HG03520 (cell line): ENCODE data around the gene WDR76.

Experiments used
- ATAC-seq: cut with Tn5 transposase; IDR thresholded peaks from one replicate; pipeline ENCODE4 v1.9.1; 2021; ENCODE audit warnings: mild to moderate bottlenecking, moderate library complexity; ENCODE audit not compliant: unreplicated experiment

Gene WDR76

DNA sequence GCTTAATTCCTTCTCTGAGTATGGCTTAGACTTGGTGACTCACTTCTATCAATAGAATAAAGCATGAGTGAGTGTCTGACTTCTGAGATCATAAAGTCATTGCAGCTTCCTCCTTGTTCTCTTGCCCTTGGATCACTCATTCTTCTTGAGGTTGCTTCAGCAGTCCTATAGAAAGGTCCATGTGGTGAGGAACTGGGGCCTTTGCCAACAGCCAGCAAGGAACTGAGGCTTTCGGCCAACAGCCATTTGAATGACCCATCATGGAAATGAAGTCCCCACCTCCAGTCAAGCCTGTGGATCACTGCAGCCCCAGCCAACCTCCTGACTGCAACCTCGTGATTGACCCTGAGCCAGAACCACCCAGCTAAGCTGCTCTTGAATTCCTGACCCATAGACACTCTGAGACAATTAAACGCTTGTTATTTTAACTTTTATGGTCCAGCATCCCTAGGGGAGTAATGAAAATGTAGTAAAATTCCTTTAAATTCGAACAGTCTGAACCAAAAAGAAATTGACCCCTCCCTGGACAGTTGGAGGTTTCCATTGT lies 84.5 kb downstream of the WDR76 start:
- ATAC-seq = no peak

DNA sequence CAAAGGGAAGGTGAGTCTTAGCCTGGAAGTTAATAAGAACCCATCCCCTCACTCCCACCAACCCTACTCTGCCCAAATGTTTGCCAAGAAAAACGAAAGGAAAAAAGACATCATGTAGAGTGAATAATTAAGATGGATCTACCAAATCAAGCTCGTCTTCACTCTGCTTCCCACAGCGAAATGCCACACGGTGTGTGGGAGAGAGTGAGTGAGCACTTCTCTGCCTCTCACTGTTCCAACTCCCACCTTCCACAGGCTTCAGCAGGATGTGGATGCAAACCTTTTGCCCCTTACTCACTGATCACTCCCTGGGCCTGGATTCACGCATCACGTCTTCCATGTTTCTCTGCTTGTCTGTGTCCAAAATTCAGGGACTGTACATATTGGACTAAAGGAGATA lies 85.4 kb downstream of the WDR76 start:
- no peak for ATAC-seq

DNA sequence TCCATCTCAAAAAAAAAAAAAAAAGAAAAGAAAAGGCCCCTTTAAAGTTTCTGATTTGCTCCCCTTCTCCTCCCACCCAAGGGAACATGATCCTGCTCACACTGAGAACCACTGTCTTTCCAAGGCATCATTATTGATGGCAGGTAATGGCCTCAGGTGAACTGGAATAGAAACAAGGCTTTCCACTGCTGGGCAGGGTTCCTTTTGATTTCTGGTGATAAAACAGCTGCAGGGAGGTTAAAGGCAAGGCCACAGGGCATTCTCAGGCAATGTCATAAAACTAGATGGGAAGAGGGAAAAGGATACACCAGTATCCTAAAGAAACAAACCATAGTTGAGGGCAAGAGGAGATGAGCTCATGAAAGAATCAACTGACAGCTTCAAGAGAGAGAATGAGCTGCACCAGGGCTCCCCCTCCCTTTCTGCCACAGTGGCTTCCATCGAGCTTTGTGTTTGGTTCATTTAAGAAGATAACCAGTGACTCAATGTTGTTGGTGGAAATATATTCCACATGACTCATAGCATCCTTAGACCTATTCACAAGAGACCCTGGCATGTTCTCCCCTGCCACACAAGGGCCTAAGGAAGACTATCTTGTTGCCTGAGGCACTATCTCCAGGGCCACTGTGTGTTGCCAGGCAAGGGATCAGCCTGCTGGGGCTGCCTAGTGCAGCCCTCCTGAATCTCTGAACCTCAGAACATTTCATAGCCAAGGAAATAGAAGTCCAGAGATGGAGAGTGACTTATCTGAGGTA lies 86.4 kb downstream of the WDR76 start:
- no peak for ATAC-seq

DNA sequence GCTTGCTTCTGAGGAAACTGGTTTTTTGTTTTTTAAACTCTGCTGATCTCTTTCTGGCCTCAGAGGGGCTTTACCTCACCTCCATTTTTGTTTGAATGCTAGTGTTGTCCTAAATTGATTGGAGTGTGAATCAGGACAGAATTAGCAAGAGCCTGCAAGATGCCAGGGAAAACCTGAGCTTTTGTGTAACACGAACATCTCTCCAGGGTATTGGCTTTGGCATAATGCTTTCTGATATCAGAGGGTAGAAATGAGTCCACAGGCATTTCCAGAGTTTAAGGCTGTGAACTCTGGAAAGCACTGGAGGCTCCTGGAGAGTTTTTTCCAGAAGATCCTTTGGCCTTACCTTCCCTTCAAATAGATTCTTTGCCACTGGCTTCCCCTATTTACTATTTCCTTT lies 87.1 kb downstream of the WDR76 start:
- no peak for ATAC-seq

DNA sequence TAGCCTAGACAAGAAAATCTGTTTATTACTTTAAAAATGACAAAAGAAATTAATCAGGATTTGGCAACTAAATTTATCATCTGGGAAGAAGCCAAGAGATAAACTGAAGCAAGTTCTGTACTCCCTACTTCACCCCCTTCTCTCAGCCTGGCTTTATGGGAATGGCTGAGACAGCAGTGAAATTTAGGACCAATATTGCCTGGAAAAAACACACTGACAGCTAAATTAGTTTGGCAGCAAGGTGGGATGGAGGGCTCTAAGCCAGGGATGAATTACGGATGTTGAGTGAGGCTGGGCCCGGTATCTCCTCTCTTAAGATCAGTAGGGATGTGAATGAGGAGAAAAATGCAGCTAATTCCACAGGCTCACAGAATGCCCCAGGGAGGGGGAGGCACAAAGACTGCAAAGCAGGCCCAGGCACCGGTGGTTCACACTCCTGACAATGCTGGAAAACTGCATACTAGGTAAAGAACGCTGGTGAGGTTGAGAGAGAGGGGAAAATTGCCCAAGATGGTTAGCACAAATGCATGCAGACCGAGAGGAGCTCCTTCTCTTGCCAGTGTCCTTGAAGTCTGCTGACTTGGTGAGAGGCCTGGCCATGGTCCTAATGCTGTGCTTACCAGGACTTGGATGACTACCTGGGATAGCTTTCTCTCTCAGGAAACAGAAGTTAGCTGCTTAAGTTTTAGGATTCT lies 89.0 kb downstream of the WDR76 start:
- ATAC-seq = no peak

DNA sequence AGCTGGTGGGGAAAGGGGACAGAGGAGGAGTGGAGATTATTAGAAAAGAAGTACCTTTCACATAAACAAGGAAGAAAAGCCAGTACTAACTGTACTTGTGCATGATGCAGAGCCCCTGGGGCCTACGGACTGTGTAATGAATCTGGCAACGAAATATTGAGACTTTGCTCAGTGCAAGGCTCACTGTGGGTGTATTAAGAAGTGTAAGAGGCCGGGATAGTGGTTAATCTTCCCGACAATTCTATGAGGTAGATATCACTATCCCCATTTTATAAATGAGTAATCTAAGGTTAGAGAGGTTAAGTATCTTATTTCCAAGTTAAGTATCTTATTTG lies 89.5 kb downstream of the WDR76 start:
- no peak for ATAC-seq
